HepG2 (cell line): Measurements from ENCODE around the gene WDR73. TPM values are rescaled to one million over a fixed set of nuclear protein-coding genes. Genes with fewer than 3 reads are reported as not detected.

Source experiments
- AGO2 ChIP-seq: fragments of 200-400 bp; formaldehyde crosslinking; optimal IDR thresholded peaks from 2 replicates; pipeline ENCODE3; 2017; ENCODE audit warnings: mild to moderate bottlenecking, low read depth, low read length, moderate library complexity
- ARNTL ChIP-seq: sonication (generic); formaldehyde crosslinking; IDR thresholded peaks from 2 replicates; pipeline ENCODE4 v1.4.0; 2020; ENCODE audit warnings: mild to moderate bottlenecking, missing genetic modification reagents
- NRL ChIP-seq: sonication (generic); formaldehyde crosslinking; IDR thresholded peaks from 2 replicates; pipeline ENCODE4 v1.5.0; 2020; ENCODE audit warnings: missing genetic modification reagents, mild to moderate bottlenecking, moderate library complexity, borderline replicate concordance
- RAD21 ChIP-seq: fragments of 450-650 bp; formaldehyde crosslinking; IDR thresholded peaks from 2 replicates; pipeline ENCODE4 v1.5.0; 2020; ENCODE audit warnings: mild to moderate bottlenecking
- RXRB ChIP-seq: IDR thresholded peaks from 2 replicates; pipeline ENCODE4 v1.6.1; 2016; ENCODE audit warnings: borderline replicate concordance, missing genetic modification reagents, missing compliant biosample characterization
- SALL2 ChIP-seq: sonication (generic); formaldehyde crosslinking; IDR thresholded peaks from 2 replicates; pipeline ENCODE4 v1.8.1; 2023; ENCODE audit warnings: mild to moderate bottlenecking, missing genetic modification reagents, inconsistent platforms
- SNAI1 ChIP-seq: sonication (generic); formaldehyde crosslinking; IDR thresholded peaks from 2 replicates; pipeline ENCODE4 v1.5.0; 2020; ENCODE audit warnings: mild to moderate bottlenecking, missing genetic modification reagents, borderline replicate concordance
- TBL1XR1 ChIP-seq: fragments of 150-350 bp; IDR thresholded peaks from 2 replicates; pipeline ENCODE4 v1.6.1; 2014; ENCODE audit warnings: borderline replicate concordance, low read length; ENCODE audit not compliant: partially characterized antibody
- TFE3 ChIP-seq: IDR thresholded peaks from 2 replicates; pipeline ENCODE4 v1.6.1; 2016
- ZNF280B ChIP-seq: sonication (generic); formaldehyde crosslinking; IDR thresholded peaks from 2 replicates; pipeline ENCODE4 v1.5.0; 2020; ENCODE audit warnings: missing genetic modification reagents, mild to moderate bottlenecking, borderline replicate concordance
- ZNF30 ChIP-seq: sonication (generic); formaldehyde crosslinking; IDR thresholded peaks from 2 replicates; pipeline ENCODE4 v1.5.0; 2020; ENCODE audit warnings: mild to moderate bottlenecking, missing genetic modification reagents
- ZNF34 ChIP-seq: sonication (generic); formaldehyde crosslinking; IDR thresholded peaks from 2 replicates; pipeline ENCODE4 v1.4.0; 2020; ENCODE audit warnings: mild to moderate bottlenecking, missing genetic modification reagents, borderline replicate concordance
- ZNF383 ChIP-seq: sonication (generic); formaldehyde crosslinking; IDR thresholded peaks from 2 replicates; pipeline ENCODE4 v1.4.0; 2020; ENCODE audit warnings: missing genetic modification reagents, mild to moderate bottlenecking, borderline replicate concordance
- ZZZ3 ChIP-seq: sonication (generic); formaldehyde crosslinking; IDR thresholded peaks from 2 replicates; pipeline ENCODE4 v1.4.0; 2020; ENCODE audit warnings: missing genetic modification reagents, mild to moderate bottlenecking, borderline replicate concordance
- polyA plus RNA-seq, 8 experiments: library from polyadenylated mRNA; depleted of rRNA in 3 of 8; stranded (reverse) in 7 of 8; unstranded in 1 of 8; fragments of >200 nt; fragmentation: Illumina TruSeq in 4 of 8; extraction: Trizol in 4 of 8; gene quantifications; 2 replicates each; pipeline versions ENCODE4 v1.2.1 to v1.2.3, GENCODE V29; 2011 to 2016; ENCODE audit warnings: low read depth in 4 of 8, missing spikeins in 1 of 8, mixed read lengths in 1 of 8; ENCODE audit not compliant: insufficient read depth in 1 of 8
- total RNA-seq, 5 experiments: library from RNA; depleted of rRNA; stranded (reverse); fragments of >200 nt; fragmentation: Illumina TruSeq; extraction: Trizol; gene quantifications; 2 replicates each; pipeline ENCODE4 v1.2.3, GENCODE V29; 2016; ENCODE audit warnings: low read depth in 1 of 5
- TF ChIP-seq, protein P1 (sequence below): sonication (generic); formaldehyde crosslinking; IDR thresholded peaks from 2 replicates; pipeline ENCODE4 v1.4.0; 2020; ENCODE audit warnings: missing genetic modification reagents, mild to moderate bottlenecking, borderline replicate concordance
- TF ChIP-seq, protein P2 (sequence below): sonication (generic); formaldehyde crosslinking; IDR thresholded peaks from 2 replicates; pipeline ENCODE4 v1.8.1; 2023; ENCODE audit warnings: mild to moderate bottlenecking, missing genetic modification reagents, borderline replicate concordance
- TF ChIP-seq, protein P3 (sequence below): sonication (generic); formaldehyde crosslinking; IDR thresholded peaks from 2 replicates; pipeline ENCODE4 v1.5.0; 2020; ENCODE audit warnings: missing genetic modification reagents
- TF ChIP-seq, protein P4 (sequence below): sonication (generic); formaldehyde crosslinking; IDR thresholded peaks from 2 replicates; pipeline ENCODE4 v1.8.0; 2023; ENCODE audit warnings: mild to moderate bottlenecking, missing genetic modification reagents

WDR73 gene
- total and polyA plus RNA-seq, 2 of the 13 experiments (the other 11 are each of a cell fraction or from before 2014, with no cell fraction given): 20.0 to 35.5 TPM

GRCh38 chr15:84658080-84658787, 4.2 kb upstream of the WDR73 start, which contains the start of gene NMB (continued):
- TF ChIP-seq TFE3 (CRISPR knock-in tag): no peak
- TF ChIP-seq ARNTL (CRISPR knock-in tag): no peak
- no peak for TF ChIP-seq AGO2
- TF ChIP-seq ZNF280B (CRISPR knock-in tag): no peak
- TF ChIP-seq SALL2 (CRISPR knock-in tag): peak; percentile 52; the same call in 1 of the 2 replicates
- no peak for TF ChIP-seq ZNF383 (CRISPR knock-in tag)
- TF ChIP-seq TBL1XR1: no peak
- peak; percentile 84 for TF ChIP-seq RAD21 (CRISPR knock-in tag)
- TF ChIP-seq ZNF30 (CRISPR knock-in tag): no peak
- no peak for TF ChIP-seq ZZZ3
- no peak for TF ChIP-seq RXRB (CRISPR knock-in tag)
- no peak for TF ChIP-seq SNAI1 (CRISPR knock-in tag)
- TF ChIP-seq, protein P1, sequence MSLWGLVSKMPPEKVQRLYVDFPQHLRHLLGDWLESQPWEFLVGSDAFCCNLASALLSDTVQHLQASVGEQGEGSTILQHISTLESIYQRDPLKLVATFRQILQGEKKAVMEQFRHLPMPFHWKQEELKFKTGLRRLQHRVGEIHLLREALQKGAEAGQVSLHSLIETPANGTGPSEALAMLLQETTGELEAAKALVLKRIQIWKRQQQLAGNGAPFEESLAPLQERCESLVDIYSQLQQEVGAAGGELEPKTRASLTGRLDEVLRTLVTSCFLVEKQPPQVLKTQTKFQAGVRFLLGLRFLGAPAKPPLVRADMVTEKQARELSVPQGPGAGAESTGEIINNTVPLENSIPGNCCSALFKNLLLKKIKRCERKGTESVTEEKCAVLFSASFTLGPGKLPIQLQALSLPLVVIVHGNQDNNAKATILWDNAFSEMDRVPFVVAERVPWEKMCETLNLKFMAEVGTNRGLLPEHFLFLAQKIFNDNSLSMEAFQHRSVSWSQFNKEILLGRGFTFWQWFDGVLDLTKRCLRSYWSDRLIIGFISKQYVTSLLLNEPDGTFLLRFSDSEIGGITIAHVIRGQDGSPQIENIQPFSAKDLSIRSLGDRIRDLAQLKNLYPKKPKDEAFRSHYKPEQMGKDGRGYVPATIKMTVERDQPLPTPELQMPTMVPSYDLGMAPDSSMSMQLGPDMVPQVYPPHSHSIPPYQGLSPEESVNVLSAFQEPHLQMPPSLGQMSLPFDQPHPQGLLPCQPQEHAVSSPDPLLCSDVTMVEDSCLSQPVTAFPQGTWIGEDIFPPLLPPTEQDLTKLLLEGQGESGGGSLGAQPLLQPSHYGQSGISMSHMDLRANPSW (CRISPR knock-in tag): no peak
- TF ChIP-seq, protein P2, sequence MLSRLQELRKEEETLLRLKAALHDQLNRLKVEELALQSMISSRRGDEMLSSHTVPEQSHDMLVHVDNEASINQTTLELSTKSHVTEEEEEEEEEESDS (CRISPR knock-in tag): no peak
- TF ChIP-seq NRL (CRISPR knock-in tag): no peak
- TF ChIP-seq ZNF34 (CRISPR knock-in tag): no peak
- TF ChIP-seq, protein P3, sequence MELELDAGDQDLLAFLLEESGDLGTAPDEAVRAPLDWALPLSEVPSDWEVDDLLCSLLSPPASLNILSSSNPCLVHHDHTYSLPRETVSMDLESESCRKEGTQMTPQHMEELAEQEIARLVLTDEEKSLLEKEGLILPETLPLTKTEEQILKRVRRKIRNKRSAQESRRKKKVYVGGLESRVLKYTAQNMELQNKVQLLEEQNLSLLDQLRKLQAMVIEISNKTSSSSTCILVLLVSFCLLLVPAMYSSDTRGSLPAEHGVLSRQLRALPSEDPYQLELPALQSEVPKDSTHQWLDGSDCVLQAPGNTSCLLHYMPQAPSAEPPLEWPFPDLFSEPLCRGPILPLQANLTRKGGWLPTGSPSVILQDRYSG (CRISPR knock-in tag): no peak
- TF ChIP-seq, protein P4, sequence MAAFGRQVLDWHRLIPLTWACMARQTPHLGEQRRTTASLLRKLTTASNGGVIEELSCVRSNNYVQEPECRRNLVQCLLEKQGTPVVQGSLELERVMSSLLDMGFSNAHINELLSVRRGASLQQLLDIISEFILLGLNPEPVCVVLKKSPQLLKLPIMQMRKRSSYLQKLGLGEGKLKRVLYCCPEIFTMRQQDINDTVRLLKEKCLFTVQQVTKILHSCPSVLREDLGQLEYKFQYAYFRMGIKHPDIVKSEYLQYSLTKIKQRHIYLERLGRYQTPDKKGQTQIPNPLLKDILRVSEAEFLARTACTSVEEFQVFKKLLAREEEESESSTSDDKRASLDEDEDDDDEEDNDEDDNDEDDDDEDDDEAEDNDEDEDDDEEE (CRISPR knock-in tag): peak; percentile 74; the same call in 1 of the 2 replicates
